HEK293 (cell line): ENCODE measurements around the gene CNTFR.
A peak's percentile ranks its signal among the peaks of the same experiment; 100 is the strongest.

Source experiments
- CTCF ChIA-PET: fragments of 350-600 bp; formaldehyde crosslinking; extraction: SDS; loops from one replicate; lab custom pipeline; 2021; ENCODE audit warnings: antibody characterized with exemption; lab: Yijun Ruan, JAX
- POLR2A ChIA-PET: fragments of 300-600 bp; formaldehyde crosslinking; extraction: SDS; loops from one replicate; lab custom pipeline; 2020; ENCODE audit warnings: antibody characterized with exemption, inconsistent platforms; lab: Yijun Ruan, JAX
- H3K27ac ChIP-seq: fragments of 200-500 bp; sonication (Bioruptor generic); 2 replicates; pipeline ENCODE4 v1.5.1; 2014; ENCODE audit warnings: low read depth, low read length, control low read depth, inconsistent platforms; ENCODE audit errors: extremely low read depth
- H3K36me3 ChIP-seq, 2 experiments: fragments of 200-500 bp in 1 of 2; sonication (Bioruptor generic) in 1 of 2; 1 replicate in 1 of 2; 2 replicates in 1 of 2; pipeline ENCODE4 v1.5.1; 2014 to 2017; ENCODE audit warnings: inconsistent platforms in 2 of 2, low read length in 2 of 2; ENCODE audit not compliant: control insufficient read depth in 2 of 2, insufficient read depth in 1 of 2
- H3K4me1 ChIP-seq: fragments of 200-500 bp; sonication (Bioruptor generic); 2 replicates; pipeline ENCODE4 v1.5.1; 2014; ENCODE audit warnings: mild to moderate bottlenecking, low read length, inconsistent platforms; ENCODE audit not compliant: control insufficient read depth, insufficient read depth
- H3K4me3 ChIP-seq: 2 replicates; pipeline ENCODE4 v1.5.1; 2011; ENCODE audit warnings: low read depth, mild to moderate bottlenecking, control low read depth, low read length, moderate library complexity
- H3K9me3 ChIP-seq: fragments of 200-500 bp; sonication (Bioruptor generic); 2 replicates; pipeline ENCODE4 v1.5.1; 2014; ENCODE audit warnings: low read depth, low read length, inconsistent platforms; ENCODE audit not compliant: control insufficient read depth, insufficient read depth
- FEZF1 ChIP-seq: fragments of 450-650 bp; formaldehyde crosslinking; IDR thresholded peaks from 2 replicates; pipeline ENCODE4 v1.5.1; 2016; ENCODE audit warnings: missing biosample characterization, missing genetic modification characterization
- GLIS2 ChIP-seq: fragments of 450-650 bp; formaldehyde crosslinking; IDR thresholded peaks from 2 replicates; pipeline ENCODE4 v1.5.1; 2016; ENCODE audit warnings: missing biosample characterization, missing genetic modification characterization
- HIC1 ChIP-seq: fragments of 450-650 bp; formaldehyde crosslinking; IDR thresholded peaks from 2 replicates; pipeline ENCODE4 v1.5.1; 2016; ENCODE audit warnings: missing biosample characterization, missing genetic modification characterization
- KLF7 ChIP-seq: fragments of 450-650 bp; formaldehyde crosslinking; IDR thresholded peaks from 2 replicates; pipeline ENCODE4 v1.5.1; 2016; ENCODE audit warnings: missing biosample characterization, missing genetic modification characterization, borderline replicate concordance
- KLF8 ChIP-seq: fragments of 450-650 bp; formaldehyde crosslinking; IDR thresholded peaks from 2 replicates; pipeline ENCODE4 v1.5.1; 2016; ENCODE audit warnings: missing biosample characterization, missing genetic modification characterization
- OSR2 ChIP-seq: fragments of 450-650 bp; formaldehyde crosslinking; IDR thresholded peaks from 2 replicates; pipeline ENCODE4 v1.5.1; 2016; ENCODE audit warnings: missing biosample characterization, missing genetic modification characterization
- SCRT1 ChIP-seq: fragments of 450-650 bp; formaldehyde crosslinking; IDR thresholded peaks from 2 replicates; pipeline ENCODE4 v1.5.1; 2016; ENCODE audit warnings: missing biosample characterization, missing genetic modification characterization, borderline replicate concordance
- ZBTB8A ChIP-seq: fragments of 450-650 bp; formaldehyde crosslinking; IDR thresholded peaks from 2 replicates; pipeline ENCODE4 v1.5.1; 2016; ENCODE audit warnings: missing biosample characterization, missing genetic modification characterization
- ZFP37 ChIP-seq: fragments of 450-650 bp; formaldehyde crosslinking; IDR thresholded peaks from 2 replicates; pipeline ENCODE4 v1.5.1; 2016; ENCODE audit warnings: missing biosample characterization, missing genetic modification characterization
- ZNF132 ChIP-seq: fragments of 450-650 bp; formaldehyde crosslinking; IDR thresholded peaks from 2 replicates; pipeline ENCODE4 v1.5.1; 2017; ENCODE audit warnings: missing biosample characterization, missing genetic modification characterization, borderline replicate concordance
- ZNF157 ChIP-seq: fragments of 450-650 bp; formaldehyde crosslinking; IDR thresholded peaks from 2 replicates; pipeline ENCODE4 v1.5.1; 2016; ENCODE audit warnings: missing biosample characterization, missing genetic modification characterization
- ZNF169 ChIP-seq: fragments of 450-650 bp; formaldehyde crosslinking; IDR thresholded peaks from 2 replicates; pipeline ENCODE4 v1.5.1; 2016; ENCODE audit warnings: missing biosample characterization, missing genetic modification characterization
- ZNF174 ChIP-seq: fragments of 450-650 bp; formaldehyde crosslinking; IDR thresholded peaks from 2 replicates; pipeline ENCODE4 v1.5.0; 2017; ENCODE audit warnings: missing biosample characterization, mild to moderate bottlenecking, missing genetic modification characterization
- ZNF292 ChIP-seq: fragments of 450-650 bp; formaldehyde crosslinking; IDR thresholded peaks from 2 replicates; pipeline ENCODE4 v1.5.1; 2016; ENCODE audit warnings: low read depth, missing biosample characterization, missing genetic modification characterization, borderline replicate concordance
- ZNF366 ChIP-seq: fragments of 450-650 bp; formaldehyde crosslinking; conservative IDR thresholded peaks from 2 replicates; pipeline ENCODE4 v1.5.1; 2016; ENCODE audit warnings: missing biosample characterization, missing genetic modification characterization
- ZNF426 ChIP-seq: fragments of 450-650 bp; formaldehyde crosslinking; IDR thresholded peaks from 2 replicates; pipeline ENCODE4 v1.5.1; 2017; ENCODE audit warnings: missing biosample characterization, missing genetic modification characterization, mild to moderate bottlenecking, inconsistent platforms, moderate library complexity
- ZNF501 ChIP-seq: fragments of 450-650 bp; formaldehyde crosslinking; IDR thresholded peaks from 2 replicates; pipeline ENCODE4 v1.5.1; 2016; ENCODE audit warnings: missing biosample characterization, missing genetic modification characterization
- ZNF560 ChIP-seq: fragments of 450-650 bp; formaldehyde crosslinking; IDR thresholded peaks from 2 replicates; pipeline ENCODE4 v1.5.1; 2017; ENCODE audit warnings: missing biosample characterization, missing genetic modification characterization, borderline replicate concordance
- ZNF624 ChIP-seq: fragments of 450-650 bp; formaldehyde crosslinking; IDR thresholded peaks from 2 replicates; pipeline ENCODE4 v1.5.1; 2017; ENCODE audit warnings: missing biosample characterization, missing genetic modification characterization
- ZNF626 ChIP-seq: fragments of 450-650 bp; sonication (Bioruptor Pico); formaldehyde crosslinking; IDR thresholded peaks from 2 replicates; pipeline ENCODE4 v1.5.1; 2018; ENCODE audit warnings: missing biosample characterization, missing genetic modification characterization, inconsistent platforms
- ZNF629 ChIP-seq: fragments of 450-650 bp; formaldehyde crosslinking; IDR thresholded peaks from 2 replicates; pipeline ENCODE4 v1.5.1; 2017; ENCODE audit warnings: missing biosample characterization, missing genetic modification characterization
- ZNF701 ChIP-seq: fragments of 450-650 bp; formaldehyde crosslinking; IDR thresholded peaks from 2 replicates; pipeline ENCODE4 v1.5.1; 2016; ENCODE audit warnings: missing biosample characterization, missing genetic modification characterization
- ZNF837 ChIP-seq: fragments of 450-650 bp; formaldehyde crosslinking; IDR thresholded peaks from 2 replicates; pipeline ENCODE4 v1.5.1; 2016; ENCODE audit warnings: missing biosample characterization, missing genetic modification characterization
- TF ChIP-seq, protein P1 (sequence below): fragments of 450-650 bp; formaldehyde crosslinking; IDR thresholded peaks from 2 replicates; pipeline ENCODE4 v1.5.1; 2016; ENCODE audit warnings: missing biosample characterization, missing genetic modification characterization, low read depth
- TF ChIP-seq, protein P2 (sequence below): IDR thresholded peaks from 2 replicates; pipeline ENCODE4 v1.6.1; 2011; ENCODE audit warnings: mild to moderate bottlenecking, low read depth, low read length, borderline replicate concordance
- TF ChIP-seq, protein P3 (sequence below): fragments of 450-650 bp; formaldehyde crosslinking; IDR thresholded peaks from 2 replicates; pipeline ENCODE4 v1.5.1; 2017; ENCODE audit warnings: missing biosample characterization, missing genetic modification characterization
- TF ChIP-seq, protein P4 (sequence below): fragments of 450-650 bp; formaldehyde crosslinking; IDR thresholded peaks from 2 replicates; pipeline ENCODE4 v1.5.1; 2016; ENCODE audit warnings: missing biosample characterization, missing genetic modification characterization

Gene CNTFR

DNA sequence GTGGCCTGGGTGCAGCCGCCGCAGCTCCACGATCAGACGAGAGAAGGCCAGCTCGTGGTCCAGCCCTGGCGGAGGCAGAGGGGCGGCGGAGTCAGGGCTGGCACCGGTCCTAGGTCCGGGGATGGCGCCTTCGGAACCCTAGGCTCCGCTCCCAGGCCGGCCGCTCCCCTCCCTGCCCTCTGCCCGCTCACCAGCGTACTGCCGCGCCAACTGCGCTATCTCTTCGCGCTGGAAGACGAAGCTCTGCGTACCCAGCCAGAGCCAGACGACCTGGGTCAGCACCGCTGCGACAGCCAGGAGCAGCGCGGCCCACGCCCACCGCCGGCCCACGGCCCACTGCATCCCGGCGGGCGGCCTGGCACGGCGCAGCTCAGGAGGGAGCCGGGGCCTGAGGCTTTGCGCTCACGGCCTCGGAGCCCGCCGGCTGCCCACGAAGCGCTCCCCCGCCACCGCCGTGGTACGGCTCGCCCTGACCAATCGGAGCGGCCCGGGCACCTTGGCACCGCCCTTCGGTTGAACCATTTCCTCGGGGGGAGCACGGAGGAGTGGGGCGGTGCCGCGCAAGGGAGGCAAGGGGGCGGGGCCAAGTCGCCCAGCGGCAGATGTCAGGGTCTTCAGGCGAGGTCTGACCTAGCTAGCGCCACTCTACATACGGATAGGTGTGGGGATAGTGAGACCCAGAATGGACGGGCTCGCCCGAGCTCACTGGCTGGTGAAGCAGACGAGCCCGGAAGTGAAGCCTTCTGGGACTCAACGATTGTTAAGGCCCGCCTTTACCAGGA, 48.0 kb upstream of the CNTFR start, which contains the start of gene SIGMAR1 (continued):
- TF ChIP-seq ZNF560 (tag by site-specific recombination) (no peak), OSR2 (tag by site-specific recombination) (no peak), KLF7 (tag by site-specific recombination) (peak; percentile 88), ZNF292 (no peak), FEZF1 (tag by site-specific recombination) (no peak)
- TF ChIP-seq, protein P1, sequence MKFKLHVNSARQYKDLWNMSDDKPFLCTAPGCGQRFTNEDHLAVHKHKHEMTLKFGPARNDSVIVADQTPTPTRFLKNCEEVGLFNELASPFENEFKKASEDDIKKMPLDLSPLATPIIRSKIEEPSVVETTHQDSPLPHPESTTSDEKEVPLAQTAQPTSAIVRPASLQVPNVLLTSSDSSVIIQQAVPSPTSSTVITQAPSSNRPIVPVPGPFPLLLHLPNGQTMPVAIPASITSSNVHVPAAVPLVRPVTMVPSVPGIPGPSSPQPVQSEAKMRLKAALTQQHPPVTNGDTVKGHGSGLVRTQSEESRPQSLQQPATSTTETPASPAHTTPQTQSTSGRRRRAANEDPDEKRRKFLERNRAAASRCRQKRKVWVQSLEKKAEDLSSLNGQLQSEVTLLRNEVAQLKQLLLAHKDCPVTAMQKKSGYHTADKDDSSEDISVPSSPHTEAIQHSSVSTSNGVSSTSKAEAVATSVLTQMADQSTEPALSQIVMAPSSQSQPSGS (tag by site-specific recombination) = no peak
- TF ChIP-seq, protein P2, sequence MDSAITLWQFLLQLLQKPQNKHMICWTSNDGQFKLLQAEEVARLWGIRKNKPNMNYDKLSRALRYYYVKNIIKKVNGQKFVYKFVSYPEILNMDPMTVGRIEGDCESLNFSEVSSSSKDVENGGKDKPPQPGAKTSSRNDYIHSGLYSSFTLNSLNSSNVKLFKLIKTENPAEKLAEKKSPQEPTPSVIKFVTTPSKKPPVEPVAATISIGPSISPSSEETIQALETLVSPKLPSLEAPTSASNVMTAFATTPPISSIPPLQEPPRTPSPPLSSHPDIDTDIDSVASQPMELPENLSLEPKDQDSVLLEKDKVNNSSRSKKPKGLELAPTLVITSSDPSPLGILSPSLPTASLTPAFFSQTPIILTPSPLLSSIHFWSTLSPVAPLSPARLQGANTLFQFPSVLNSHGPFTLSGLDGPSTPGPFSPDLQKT = no peak

DNA sequence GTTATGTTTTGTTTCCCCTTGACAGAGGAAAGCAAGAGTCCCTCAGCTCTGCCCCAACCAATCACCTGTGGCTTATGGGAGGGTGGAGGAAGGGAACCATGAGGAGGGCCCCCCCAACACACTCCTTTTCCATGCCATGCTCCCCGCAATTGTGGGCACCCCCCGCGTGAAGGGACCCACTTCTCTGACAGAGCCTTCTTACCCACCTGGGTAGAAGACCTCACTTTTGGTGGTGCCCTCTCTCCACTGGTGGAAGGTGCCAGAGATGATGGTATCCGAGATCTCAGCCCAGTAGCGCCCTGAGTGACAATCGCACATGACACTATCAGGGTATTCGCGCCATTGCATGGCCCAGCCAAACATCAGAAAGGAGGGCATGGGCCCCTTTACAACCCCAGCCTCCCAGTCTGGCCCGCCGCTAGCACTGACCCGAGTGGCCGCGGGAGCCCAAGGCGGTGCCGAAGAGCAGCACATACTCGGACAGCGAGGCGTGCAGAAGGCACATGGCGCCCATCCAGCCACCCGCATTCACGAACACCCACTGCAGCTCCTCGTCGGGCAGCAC, 47.3 kb upstream of the CNTFR start:
- H3K27ac ChIP-seq = peak overlapping the region; percentile 77
- H3K4me1 ChIP-seq = no peaks in the 10 kb centered on the region
- no peaks in the 10 kb centered on the region for H3K9me3 ChIP-seq
- ChIA-PET POLR2A (interaction anchor here (0.8 to 7.0 kb wide), 13 partner anchors 8 to 1612 kb away, joined by 3 to 90 read pairs (median 8); partner anchors contain the start of genes ARID3C, DCTN3, DNAJA1 and GALT), CTCF (interaction anchor here (0.6 to 8.3 kb wide), 8 partner anchors 11 to 1103 kb away, joined by 5 to 164 read pairs (median 12); partner anchors contain the start of genes DCTN3, GALT, IL11RA and RPP25L)
- peak overlapping the region; percentile 67 for H3K4me3 ChIP-seq
- peaks cover 0 to 15% of the 10 kb centered on the region in 2 experiments; a peak in 2 of 3 replicates for H3K36me3 ChIP-seq
- TF ChIP-seq ZNF837 (tag by site-specific recombination) (no peak), ZNF501 (tag by site-specific recombination) (peak; percentile 2; the same call in 1 of the 2 replicates), ZNF366 (tag by site-specific recombination) (no peak), ZNF132 (tag by site-specific recombination) (no peak), ZNF174 (tag by site-specific recombination) (no peak), SCRT1 (tag by site-specific recombination) (0 out of 2 replicates have a peak, but pooled peaks have one; percentile 64), KLF8 (no peak), ZNF701 (tag by site-specific recombination) (no peak), ZBTB8A (tag by site-specific recombination) (peak; percentile 80), ZNF169 (tag by site-specific recombination) (no peak), ZNF624 (tag by site-specific recombination) (no peak), ZFP37 (tag by site-specific recombination) (0 out of 2 replicates have a peak, but pooled peaks have one; percentile 48), HIC1 (tag by site-specific recombination) (0 out of 2 replicates have a peak, but pooled peaks have one; percentile 13), ZNF629 (tag by site-specific recombination) (no peak), ZNF426 (tag by site-specific recombination) (no peak), ZNF626 (tag by site-specific recombination) (no peak), ZNF157 (tag by site-specific recombination) (no peak), GLIS2 (tag by site-specific recombination) (peak; percentile 70)
- TF ChIP-seq, protein P3, sequence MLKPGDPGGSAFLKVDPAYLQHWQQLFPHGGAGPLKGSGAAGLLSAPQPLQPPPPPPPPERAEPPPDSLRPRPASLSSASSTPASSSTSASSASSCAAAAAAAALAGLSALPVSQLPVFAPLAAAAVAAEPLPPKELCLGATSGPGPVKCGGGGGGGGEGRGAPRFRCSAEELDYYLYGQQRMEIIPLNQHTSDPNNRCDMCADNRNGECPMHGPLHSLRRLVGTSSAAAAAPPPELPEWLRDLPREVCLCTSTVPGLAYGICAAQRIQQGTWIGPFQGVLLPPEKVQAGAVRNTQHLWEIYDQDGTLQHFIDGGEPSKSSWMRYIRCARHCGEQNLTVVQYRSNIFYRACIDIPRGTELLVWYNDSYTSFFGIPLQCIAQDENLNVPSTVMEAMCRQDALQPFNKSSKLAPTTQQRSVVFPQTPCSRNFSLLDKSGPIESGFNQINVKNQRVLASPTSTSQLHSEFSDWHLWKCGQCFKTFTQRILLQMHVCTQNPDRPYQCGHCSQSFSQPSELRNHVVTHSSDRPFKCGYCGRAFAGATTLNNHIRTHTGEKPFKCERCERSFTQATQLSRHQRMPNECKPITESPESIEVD = no peak
- TF ChIP-seq, protein P4, sequence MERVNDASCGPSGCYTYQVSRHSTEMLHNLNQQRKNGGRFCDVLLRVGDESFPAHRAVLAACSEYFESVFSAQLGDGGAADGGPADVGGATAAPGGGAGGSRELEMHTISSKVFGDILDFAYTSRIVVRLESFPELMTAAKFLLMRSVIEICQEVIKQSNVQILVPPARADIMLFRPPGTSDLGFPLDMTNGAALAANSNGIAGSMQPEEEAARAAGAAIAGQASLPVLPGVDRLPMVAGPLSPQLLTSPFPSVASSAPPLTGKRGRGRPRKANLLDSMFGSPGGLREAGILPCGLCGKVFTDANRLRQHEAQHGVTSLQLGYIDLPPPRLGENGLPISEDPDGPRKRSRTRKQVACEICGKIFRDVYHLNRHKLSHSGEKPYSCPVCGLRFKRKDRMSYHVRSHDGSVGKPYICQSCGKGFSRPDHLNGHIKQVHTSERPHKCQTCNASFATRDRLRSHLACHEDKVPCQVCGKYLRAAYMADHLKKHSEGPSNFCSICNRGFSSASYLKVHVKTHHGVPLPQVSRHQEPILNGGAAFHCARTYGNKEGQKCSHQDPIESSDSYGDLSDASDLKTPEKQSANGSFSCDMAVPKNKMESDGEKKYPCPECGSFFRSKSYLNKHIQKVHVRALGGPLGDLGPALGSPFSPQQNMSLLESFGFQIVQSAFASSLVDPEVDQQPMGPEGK = peak; percentile 25; the same call in 1 of the 2 replicates
